Keratinocyte (primary cell): ENCODE results near the gene COL4A4. TPM values are rescaled to one million over a fixed set of nuclear protein-coding genes. Genes with fewer than 3 reads are reported as not detected.
"Not testable (repeated sequence)": the region's sequence is repeated elsewhere in the genome, so short reads cannot be mapped to it uniquely, and the experiment has no call there.

Experiments
- DNase-seq: peaks from one replicate; pipeline ENCODE4 v3.0.0-alpha.2; 2011; ENCODE audit warnings: low read depth, missing footprints, low spot score
- FAIRE-seq: peaks from 2 replicates; lab custom pipeline; 2011; peaks lifted over from hg19 to GRCh38; lab: Jason Lieb, UNC
- H2AFZ ChIP-seq: 2 replicates; pipeline ENCODE4 v1.6.0; 2012; ENCODE audit warnings: low read length, control low read depth, inconsistent platforms; ENCODE audit not compliant: control insufficient read depth
- H3K27ac ChIP-seq: 2 replicates; pipeline ENCODE4 v1.5.1; 2011; ENCODE audit warnings: low read length; ENCODE audit not compliant: control insufficient read depth, insufficient read depth
- H3K27me3 ChIP-seq: 3 replicates; pipeline ENCODE4 v1.6.0; 2011; ENCODE audit warnings: low read length; ENCODE audit not compliant: control insufficient read depth, insufficient read depth; ENCODE audit errors: extremely low read depth
- H3K36me3 ChIP-seq, 2 experiments: 2 replicates in 1 of 2; 3 replicates in 1 of 2; pipeline ENCODE4 v1.5.1; 2011; ENCODE audit warnings: low read length in 2 of 2, mild to moderate bottlenecking in 1 of 2; ENCODE audit not compliant: control insufficient read depth in 2 of 2, insufficient read depth in 2 of 2; ENCODE audit errors: extremely low read depth in 1 of 2
- H3K4me1 ChIP-seq: 3 replicates; pipeline ENCODE4 v1.5.1; 2011; ENCODE audit warnings: low read length; ENCODE audit not compliant: control insufficient read depth, insufficient read depth; ENCODE audit errors: extremely low read depth
- H3K4me2 ChIP-seq: 3 replicates; pipeline ENCODE4 v1.6.0; 2011; ENCODE audit warnings: low read depth, low read length; ENCODE audit not compliant: control insufficient read depth, insufficient read depth; ENCODE audit errors: extremely low read depth
- H3K4me3 ChIP-seq, 3 experiments: fragments of 200-600 bp in 1 of 3; sonication (generic) in 1 of 3; 2 replicates in 2 of 3; 3 replicates in 1 of 3; pipeline ENCODE4 v1.5.1; 2011 to 2016; ENCODE audit warnings: low read length in 3 of 3, mild to moderate bottlenecking in 3 of 3, control low read depth in 2 of 3, inconsistent platforms in 1 of 3, low read depth in 1 of 3, mixed read lengths in 1 of 3, mixed run types in 1 of 3, moderate library complexity in 1 of 3; ENCODE audit not compliant: control insufficient read depth in 2 of 3, insufficient read depth in 2 of 3; ENCODE audit errors: extremely low read depth in 1 of 3
- H3K79me2 ChIP-seq: 2 replicates; pipeline ENCODE4 v1.6.0; 2012; ENCODE audit warnings: low read length; ENCODE audit not compliant: control insufficient read depth, insufficient read depth
- H3K9ac ChIP-seq: 3 replicates; pipeline ENCODE4 v1.6.0; 2011; ENCODE audit warnings: low read length; ENCODE audit not compliant: control insufficient read depth, insufficient read depth; ENCODE audit errors: extremely low read depth
- H3K9me1 ChIP-seq: 3 replicates; pipeline ENCODE4 v1.6.0; 2011; ENCODE audit warnings: low read length; ENCODE audit not compliant: control insufficient read depth, insufficient read depth; ENCODE audit errors: extremely low read depth
- H3K9me3 ChIP-seq: 2 replicates; pipeline ENCODE4 v1.5.1; 2012; ENCODE audit warnings: low read depth, low read length; ENCODE audit not compliant: control insufficient read depth
- H4K20me1 ChIP-seq: 3 replicates; pipeline ENCODE4 v1.6.0; 2011; ENCODE audit warnings: low read length; ENCODE audit not compliant: control insufficient read depth, insufficient read depth; ENCODE audit errors: extremely low read depth
- EZH2 ChIP-seq: IDR thresholded peaks from one replicate; pipeline ENCODE4 v1.6.1; 2012; ENCODE audit warnings: inconsistent platforms, mild to moderate bottlenecking, low read length, moderate library complexity
- dilution Hi-C: fragments of 300-500 bp; cut with MboI; formaldehyde crosslinking; loops from one replicate; pipeline ENCODE4 v1.7.0; 2020; ENCODE audit warnings: low sequenced_read_pairs; ENCODE audit not compliant: extremely low pct_ligation_motif_present
- polyA plus RNA-seq, 5 experiments: library from polyadenylated mRNA; depleted of rRNA in 3 of 5; stranded (reverse) in 3 of 5; stranded (forward) in 1 of 5; unstranded in 1 of 5; fragments of >200 nt; gene quantifications; 1 replicate in 1 of 5; 2 replicates in 3 of 5; 3 replicates in 1 of 5; pipeline versions ENCODE4 v1.2.1 to v1.2.3, GENCODE V29; 2011 to 2012; ENCODE audit warnings: missing spikeins in 2 of 5, low read depth in 1 of 5, low replicate concordance in 1 of 5
- TF ChIP-seq, protein P1 (sequence below), 3 experiments: IDR thresholded peaks in 1 of 3; conservative IDR thresholded peaks in 1 of 3; optimal IDR thresholded peaks in 1 of 3; 2 replicates in 2 of 3; 3 replicates in 1 of 3; pipeline versions ENCODE3 to v1.5.1; 2011; ENCODE audit warnings: low read length in 3 of 3, mild to moderate bottlenecking in 3 of 3, moderate library complexity in 2 of 3, control low read depth in 1 of 3, inconsistent platforms in 1 of 3; ENCODE audit not compliant: insufficient read depth in 2 of 3; ENCODE audit errors: extremely low read depth in 1 of 3

The COL4A4 gene
- polyA plus RNA-seq, 1 donor (not counting 4 experiments of a cell fraction or from before 2014, with no cell fraction given): not detected

DNA sequence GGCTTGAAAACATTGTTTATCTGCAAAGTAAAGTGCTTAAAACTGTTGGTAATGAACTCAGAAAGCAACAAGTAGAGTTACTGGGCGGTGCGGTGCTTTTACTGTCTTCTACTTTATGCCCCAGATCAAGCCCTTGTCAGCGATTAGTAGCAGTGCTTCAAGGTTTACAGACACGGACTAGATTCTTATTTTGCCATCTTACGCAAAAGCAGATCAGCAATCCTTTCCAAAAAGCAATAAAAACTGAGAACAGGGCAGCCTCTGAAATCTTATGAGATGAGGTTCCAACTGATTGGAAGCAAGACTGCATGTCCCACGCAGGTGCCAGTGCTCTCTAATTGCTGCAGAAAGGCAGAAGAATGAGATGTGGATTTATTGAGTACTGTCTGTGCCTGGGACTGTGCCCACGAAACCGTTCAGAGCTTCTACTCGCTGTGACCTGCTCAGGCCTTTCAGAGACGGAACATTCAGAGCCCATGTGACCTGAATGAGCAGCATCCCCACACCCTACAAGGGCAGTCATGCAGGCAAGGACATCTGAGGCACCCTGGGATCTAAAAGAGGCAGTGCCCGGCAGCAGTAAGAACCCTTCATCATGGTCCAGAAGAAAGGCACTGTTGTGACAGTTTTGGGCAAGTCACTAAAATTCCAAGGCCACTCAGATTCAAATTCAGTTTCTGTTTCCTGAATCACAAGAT lies 16.1 kb upstream of the COL4A4 start:
- DNase-seq (no peak), FAIRE-seq (no peak)
- Histone ChIP-seq H2AFZ (no peak overlapping the region), H3K9me3 (no peaks in the 10 kb centered on the region), H3K36me3 (no peaks in the 10 kb centered on the region), H3K4me2 (no peak overlapping the region), H3K9ac (no peak overlapping the region), H3K27ac (no peak overlapping the region), H3K9me1 (no peaks in the 10 kb centered on the region), H3K4me3 (no peak overlapping the region), H4K20me1 (no peaks in the 10 kb centered on the region), H3K79me2 (no peaks in the 10 kb centered on the region), H3K27me3 (no peaks in the 10 kb centered on the region), H3K4me1 (no peaks in the 10 kb centered on the region)
- TF ChIP-seq, protein P1, sequence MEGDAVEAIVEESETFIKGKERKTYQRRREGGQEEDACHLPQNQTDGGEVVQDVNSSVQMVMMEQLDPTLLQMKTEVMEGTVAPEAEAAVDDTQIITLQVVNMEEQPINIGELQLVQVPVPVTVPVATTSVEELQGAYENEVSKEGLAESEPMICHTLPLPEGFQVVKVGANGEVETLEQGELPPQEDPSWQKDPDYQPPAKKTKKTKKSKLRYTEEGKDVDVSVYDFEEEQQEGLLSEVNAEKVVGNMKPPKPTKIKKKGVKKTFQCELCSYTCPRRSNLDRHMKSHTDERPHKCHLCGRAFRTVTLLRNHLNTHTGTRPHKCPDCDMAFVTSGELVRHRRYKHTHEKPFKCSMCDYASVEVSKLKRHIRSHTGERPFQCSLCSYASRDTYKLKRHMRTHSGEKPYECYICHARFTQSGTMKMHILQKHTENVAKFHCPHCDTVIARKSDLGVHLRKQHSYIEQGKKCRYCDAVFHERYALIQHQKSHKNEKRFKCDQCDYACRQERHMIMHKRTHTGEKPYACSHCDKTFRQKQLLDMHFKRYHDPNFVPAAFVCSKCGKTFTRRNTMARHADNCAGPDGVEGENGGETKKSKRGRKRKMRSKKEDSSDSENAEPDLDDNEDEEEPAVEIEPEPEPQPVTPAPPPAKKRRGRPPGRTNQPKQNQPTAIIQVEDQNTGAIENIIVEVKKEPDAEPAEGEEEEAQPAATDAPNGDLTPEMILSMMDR (optimal IDR thresholded peaks at IDR 0.05 in 1 of 3, IDR thresholded peaks at IDR 0.05 in 1 of 3, conservative IDR thresholded peaks at IDR 0.05 in 1 of 3; ENCODE audit: extremely low read depth in 1 of 3, insufficient read depth in 2 of 3, low read length in 3 of 3): no peak
- TF ChIP-seq EZH2: no peak
- dilution Hi-C loops: no loop called here

DNA sequence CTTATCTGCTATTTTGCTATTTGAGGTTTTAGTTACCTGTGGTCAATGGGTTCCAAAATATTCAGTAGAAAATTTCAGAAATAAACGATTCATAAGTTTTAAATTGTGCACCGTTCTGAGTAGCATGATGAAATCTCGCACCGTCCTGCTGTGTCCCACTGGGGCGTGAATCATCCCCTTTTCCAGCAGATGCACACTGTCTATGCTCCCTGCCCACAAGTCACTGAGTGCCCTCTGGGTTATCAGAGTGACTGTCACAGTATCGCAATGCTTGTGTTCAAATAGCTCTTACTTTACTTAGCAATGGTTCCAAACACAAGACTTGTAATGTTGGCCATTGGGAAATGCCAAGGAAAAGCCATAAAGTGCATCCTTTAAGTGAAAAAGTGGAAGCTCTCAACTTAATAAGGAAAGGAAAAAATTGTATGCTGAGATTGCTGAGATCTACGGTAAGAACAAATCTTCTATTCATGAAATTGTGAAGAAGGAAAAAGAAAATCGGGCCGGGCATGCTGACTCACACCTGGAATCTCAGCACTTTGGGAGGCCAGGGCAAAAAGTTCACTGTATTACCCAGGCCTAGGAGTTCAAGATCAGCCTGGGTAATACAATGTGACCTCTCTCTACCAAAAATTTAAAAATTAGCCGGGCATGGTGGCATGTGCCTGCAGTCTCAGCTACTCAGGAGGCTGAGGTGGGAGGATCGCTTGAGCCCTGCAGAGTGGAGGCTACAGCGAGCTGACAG lies 13.8 kb upstream of the COL4A4 start:
- Histone ChIP-seq H3K9me1 (no peaks in the 10 kb centered on the region), H3K4me2 (no peak overlapping the region), H2AFZ (no peak overlapping the region), H4K20me1 (no peaks in the 10 kb centered on the region), H3K4me1 (no peaks in the 10 kb centered on the region), H3K36me3 (no peaks in the 10 kb centered on the region), H3K4me3 (no peak overlapping the region), H3K9ac (no peak overlapping the region), H3K27ac (no peak overlapping the region), H3K79me2 (no peaks in the 10 kb centered on the region), H3K27me3 (no peaks in the 10 kb centered on the region), H3K9me3 (no peaks in the 10 kb centered on the region)
- dilution Hi-C loops: no loop called here
- FAIRE-seq: no peak
- no peak for DNase-seq
- TF ChIP-seq, protein P1 (optimal IDR thresholded peaks at IDR 0.05 in 1 of 3, IDR thresholded peaks at IDR 0.05 in 1 of 3, conservative IDR thresholded peaks at IDR 0.05 in 1 of 3; ENCODE audit: extremely low read depth in 1 of 3, insufficient read depth in 2 of 3, low read length in 3 of 3): no peak
- TF ChIP-seq EZH2: no peak

DNA sequence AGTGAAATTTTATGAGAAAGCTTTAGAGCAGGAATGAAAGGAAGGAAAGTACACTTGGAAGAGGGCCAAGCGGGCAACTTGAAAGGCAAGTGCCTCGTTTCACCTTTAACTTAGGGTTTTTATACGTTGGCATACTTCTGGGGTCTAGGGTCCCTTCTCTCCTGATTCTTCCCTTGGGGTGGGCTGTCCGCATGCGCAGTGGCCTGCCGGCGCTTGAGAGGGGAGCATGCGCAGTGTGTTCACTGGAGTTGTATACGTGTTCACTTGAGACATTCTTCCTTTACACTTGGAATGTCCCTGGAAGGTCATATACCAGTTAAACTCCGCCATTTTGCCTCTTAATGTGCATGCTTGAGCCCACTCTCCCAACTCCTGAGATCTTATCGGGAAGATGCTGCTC lies 7.8 kb upstream of the COL4A4 start:
- H3K4me2 ChIP-seq, H3K9me3 ChIP-seq, dilution Hi-C loops, H2AFZ ChIP-seq, H3K36me3 ChIP-seq, H4K20me1 ChIP-seq, H3K27me3 ChIP-seq, H3K4me3 ChIP-seq, FAIRE-seq, H3K79me2 ChIP-seq, H3K27ac ChIP-seq, H3K4me1 ChIP-seq, DNase-seq, H3K9ac ChIP-seq, H3K9me1 ChIP-seq: not testable (repeated sequence)
